Cardiac septum (tissue), 1 donor: ENCODE data around the gene KDM4C. TPM values are rescaled to one million over a fixed set of nuclear protein-coding genes. Genes with fewer than 3 reads are reported as not detected.
A peak's percentile ranks its signal among the peaks of the same experiment; 100 is the strongest.
"Not testable (repeated sequence)": the region's sequence is repeated elsewhere in the genome, so short reads cannot be mapped to it uniquely, and the experiment has no call there.

Experiments
- DNase-seq: peaks from one replicate; pipeline ENCODE4 v3.0.0-alpha.2; 2020; ENCODE audit warnings: low spot score
- intact Hi-C: fragments of 100-400 bp; cut with DNase I; formaldehyde crosslinking; loops from one replicate; pipeline ENCODE4 v1.14.0; 2022
- long read RNA-seq: library from polyadenylated mRNA; unstranded; transcript quantifications from one replicate; pipeline ENCODE4 v2.0.0, GENCODE V29; 2021
- total RNA-seq: library from RNA; stranded (reverse); fragmentation: NEBNext Ultra II Directional; extraction: Animal tissue kit (Norgen Biotek cat#: 25700); gene quantifications from one replicate; pipeline ENCODE4 v1.2.1, GENCODE V29; 2021
- donor health status: DM: no; HTN: no; CAD: no.

KDM4C gene
- 16.8 TPM for total RNA-seq
- long read RNA-seq, full-length matches to known transcripts = 4 of 19 reads
- long read RNA-seq, partial matches to known transcripts = 5 of 19 reads
- long read RNA-seq, other reads (novel, unspliced or antisense) = 10 of 19 reads

DNA sequence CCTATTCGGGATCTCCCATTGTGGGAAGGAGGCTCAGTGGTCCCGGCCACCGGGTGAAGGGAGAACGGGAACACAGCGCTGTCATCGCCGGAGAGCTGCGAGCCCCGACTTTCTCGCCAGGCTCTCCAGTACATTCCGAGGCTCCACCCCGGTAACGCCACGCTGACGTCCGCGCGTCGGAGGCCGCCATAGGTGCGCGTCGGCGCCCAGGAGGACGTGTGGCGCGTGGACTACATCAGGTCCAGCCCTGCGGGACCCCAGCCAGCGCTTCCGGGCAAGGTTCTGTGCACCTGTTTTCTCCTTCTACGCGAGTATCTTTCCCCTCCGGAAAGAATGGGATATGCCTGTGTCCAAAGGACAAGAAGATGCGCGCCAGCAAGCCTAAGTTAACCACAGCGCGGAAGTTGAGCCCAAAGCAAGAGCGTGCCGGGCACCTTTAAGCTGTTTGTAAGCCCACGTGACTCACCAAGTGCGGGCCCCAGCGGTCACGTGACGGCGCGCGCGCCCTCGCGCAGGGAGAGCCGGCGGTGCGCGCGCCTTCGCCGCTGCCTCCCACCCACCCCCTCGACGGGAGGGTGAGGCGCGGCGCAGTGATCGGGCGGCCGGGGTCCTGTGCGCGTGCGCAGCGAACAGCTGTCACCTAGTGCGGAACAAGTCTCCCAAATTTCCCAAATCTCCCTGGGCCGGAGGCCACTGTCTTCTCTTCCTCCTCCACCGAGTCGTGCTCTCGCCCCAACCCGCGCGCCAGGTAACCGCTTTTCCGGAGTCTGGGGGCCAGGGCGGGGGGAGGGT, at the start of gene KDM4C:
KDM4C (plus strand) TSS at position 518 of the 792 bp plus-strand sequence. CDS start 35,016 bp downstream, outside the sequence.
- DNase-seq = peak; percentile 96
- intact Hi-C loops = loop anchor here (2.0 kb wide), 2 partner anchors 53 to 75 kb away; no protein-coding TSS in a partner anchor

DNA sequence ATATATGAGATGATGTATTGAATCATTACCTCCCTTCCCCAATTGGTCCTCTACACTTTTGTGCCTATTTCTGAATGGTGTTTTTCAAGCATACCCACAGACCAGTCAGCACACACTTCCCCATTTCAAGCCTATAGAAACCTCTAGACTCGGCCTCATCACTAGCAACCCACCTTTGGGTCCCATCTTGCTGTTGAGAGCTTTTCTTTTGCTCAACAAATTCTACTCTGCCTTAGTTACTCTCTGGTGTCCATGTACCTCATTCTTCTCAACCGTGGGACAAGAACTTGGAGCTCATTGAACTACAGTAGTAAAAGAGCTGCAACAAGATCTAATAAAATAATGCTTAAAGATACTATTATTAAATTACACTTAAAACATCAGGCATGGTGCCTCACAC, 49.0 kb upstream of the KDM4C start:
- intact Hi-C loops = no loop called here
- DNase-seq = no peak

DNA sequence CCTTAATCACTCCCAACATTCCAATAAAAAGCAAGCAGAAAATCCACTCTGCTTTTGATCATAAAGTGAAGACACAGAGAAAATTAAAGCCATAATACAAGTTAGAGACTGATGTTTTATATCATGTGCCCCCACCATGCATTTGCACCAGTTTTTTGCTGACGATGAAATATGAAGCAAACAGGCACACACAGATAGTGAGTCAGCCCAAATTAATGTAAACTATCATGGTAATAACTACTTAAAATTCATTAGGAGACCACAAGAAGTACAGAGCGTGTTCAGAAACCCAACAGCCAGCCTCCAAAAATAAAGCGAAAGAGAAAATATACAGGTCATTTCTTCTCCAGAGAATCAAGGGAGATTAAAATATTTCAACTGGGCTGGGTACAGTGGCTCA, 46.4 kb upstream of the KDM4C start:
- DNase-seq = no peak
- intact Hi-C loops = no loop called here

DNA sequence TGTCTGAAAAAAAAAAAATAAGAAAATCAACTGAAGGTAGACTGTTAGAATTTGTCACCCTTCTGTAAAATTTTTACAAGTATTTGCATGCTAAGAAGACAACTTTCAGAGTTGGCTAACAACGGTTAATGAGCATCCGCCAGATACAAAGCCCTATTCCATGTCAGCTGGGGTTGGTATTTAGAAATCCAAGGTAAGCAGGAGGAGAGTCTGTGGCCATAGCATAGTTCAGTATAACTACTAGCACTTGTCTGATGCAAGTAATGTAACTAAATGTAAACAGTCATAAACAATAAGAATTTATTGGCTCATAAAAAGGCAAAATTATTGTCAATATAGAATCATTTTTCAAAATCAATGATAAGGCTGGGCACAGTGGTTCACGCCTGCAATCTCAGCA, 45.7 kb upstream of the KDM4C start:
- intact Hi-C loops = no loop called here
- no peak for DNase-seq

DNA sequence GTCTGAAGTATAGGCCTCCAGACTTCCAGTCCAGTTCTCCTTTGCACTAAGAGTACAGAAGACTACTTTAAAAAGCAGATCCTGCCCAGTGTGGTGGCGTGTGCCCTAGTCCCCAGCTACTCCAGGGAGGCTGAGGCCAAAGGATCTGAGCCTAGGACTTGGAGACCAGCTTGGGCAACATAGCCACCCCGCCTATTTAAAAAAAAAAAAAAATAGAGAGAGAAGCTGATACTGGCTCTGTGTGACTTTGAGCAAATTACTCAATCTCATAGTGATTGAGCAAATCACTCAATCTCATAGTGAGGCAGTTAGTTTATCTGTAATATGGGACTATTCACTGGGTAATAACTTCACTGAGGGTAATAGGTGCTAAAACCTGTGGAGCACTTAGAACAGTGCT, 43.6 kb upstream of the KDM4C start:
- intact Hi-C loops = no loop called here
- no peak for DNase-seq

DNA sequence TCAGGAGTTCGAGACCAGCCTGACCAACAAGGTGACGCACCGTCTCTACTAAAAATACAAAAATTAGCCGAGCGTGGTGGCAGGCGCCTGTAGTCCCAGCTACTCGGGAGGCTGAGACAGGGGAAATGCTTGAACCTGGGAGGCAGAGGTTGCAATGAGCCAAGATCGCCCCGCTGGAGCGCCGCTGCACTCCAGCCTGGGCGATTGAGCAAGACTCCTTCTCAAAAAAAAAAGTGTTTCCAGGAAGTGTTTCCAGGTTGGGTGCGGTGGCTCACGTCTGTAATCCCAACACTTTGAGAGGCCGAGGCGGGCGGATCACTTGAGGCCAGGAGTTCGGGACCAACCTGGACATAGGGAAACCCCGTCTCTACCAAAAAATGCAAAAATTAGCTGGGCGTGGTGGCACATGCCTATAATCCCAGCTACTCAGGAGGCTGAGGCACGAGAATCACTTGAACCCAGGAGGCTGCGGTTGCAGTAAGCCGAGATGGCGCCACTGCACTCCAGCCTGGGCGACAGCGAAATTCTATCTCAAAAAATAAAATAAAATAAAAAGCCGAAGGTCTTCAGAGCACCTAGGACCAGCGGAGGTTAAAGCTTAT, 42.5 kb upstream of the KDM4C start:
- intact Hi-C loops, DNase-seq: not testable (repeated sequence)

DNA sequence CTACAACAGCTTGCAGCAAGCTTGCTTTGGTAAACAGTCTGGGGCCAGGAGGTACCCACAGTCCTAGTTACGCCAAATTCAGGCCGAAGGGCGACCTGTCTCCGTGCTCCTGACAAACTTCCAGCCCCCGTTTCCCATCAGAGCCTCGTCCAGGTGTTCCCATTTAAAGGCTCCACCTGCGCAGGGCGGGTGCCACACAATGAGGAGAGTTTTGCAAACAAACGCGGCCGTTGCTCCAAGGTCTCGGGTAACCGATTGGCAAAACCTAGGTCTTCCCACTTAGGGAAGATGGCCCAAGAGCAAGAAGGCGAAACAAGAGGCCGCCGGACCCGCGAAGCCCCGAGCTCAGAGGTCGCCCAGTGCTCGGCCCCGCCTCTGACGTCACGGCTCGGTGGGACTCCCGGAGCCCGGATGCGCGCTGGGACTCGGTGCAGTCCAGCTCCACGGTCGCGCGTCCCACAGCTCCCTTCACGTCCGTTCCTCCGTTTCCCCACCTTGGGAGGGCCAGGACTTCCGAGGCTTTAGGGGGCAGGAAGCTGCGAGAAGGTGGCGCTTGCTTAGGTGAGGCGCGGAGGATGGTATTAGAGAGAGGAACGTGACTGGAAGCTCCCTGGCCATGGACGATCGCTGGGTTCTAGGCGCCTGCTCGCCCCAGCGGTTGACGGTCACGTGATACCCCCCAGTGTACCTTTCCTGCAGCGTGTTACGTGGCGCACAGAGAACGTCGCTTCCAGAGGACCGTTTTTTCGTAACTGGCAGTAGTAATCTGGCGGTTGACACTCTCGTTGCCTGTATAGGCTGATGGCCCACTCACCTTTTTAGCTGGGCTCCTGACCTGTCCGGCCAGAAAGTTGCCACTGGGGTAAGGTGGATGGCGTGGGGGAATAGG, 41.8 kb upstream of the KDM4C start:
- peak; percentile 79 for DNase-seq

DNA sequence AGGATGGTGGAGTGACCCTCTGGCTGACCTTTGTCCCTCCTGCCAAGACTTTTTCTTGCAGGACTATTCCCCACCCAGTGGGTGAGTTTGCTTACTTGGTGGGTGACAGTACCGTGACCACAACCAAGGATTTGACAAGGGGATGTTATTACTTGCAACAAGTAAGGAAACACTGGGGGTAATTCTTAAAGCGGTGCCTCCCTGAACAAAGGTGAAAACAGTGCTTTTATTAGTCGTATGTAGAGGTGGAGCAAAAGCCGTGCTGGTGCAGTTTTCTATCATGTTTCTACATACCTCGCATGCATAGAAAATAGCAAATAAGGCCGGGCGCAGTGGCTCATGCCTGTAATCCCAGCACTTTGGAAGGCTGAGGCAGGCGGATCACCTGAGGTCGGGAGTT, 41.0 kb upstream of the KDM4C start:
- DNase-seq = no peak
- intact Hi-C loops = no loop called here

More for the DNA sequence above, 41.8 kb upstream of the KDM4C start:
- intact Hi-C loops = no loop called here

DNA sequence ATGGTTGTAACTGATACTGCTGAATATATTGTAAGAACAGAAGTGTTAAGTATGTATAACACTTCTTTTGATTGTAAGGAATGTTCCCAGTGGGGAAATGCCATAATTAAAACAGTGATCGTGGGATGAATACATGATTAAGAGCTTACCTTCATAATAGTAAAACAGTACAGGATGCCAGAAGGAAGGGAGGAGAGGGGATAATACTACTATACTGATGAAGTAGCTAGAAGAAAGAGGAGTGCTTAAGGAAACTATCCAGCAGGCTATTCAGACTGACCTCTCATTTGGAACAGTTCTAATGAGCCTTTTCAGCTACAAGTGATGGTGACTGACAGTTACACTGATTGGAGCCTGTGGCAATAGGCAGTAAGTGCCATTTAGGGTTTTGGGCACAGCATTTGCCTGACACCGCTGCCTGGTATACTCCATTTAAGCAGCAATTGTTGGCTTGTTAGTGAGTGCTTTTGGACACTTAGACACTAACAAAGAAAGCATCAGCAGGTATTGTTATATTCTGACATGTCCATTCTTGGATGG, 33.8 kb upstream of the KDM4C start:
- intact Hi-C loops = no loop called here
- DNase-seq = no peak

DNA sequence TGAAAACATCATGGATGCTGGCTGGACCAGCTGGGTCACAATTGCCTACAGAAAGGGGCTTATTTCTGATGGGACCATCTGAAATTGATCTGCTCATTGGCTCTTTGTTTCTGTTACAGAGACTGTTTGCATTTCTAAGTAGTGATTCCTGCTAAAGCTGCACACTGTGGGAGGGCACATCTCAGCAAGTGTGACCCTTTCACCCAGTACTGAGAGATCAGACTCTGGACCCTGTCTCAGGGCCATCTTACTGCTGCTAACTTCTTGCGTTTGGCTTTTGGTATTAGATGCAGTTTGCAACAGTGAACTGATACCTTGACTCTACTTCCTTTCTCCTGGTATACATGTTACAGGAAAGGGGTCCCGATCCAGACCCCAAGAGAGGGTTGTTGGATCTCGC, 24.5 kb upstream of the KDM4C start:
- DNase-seq = no peak
- intact Hi-C loops = no loop called here

DNA sequence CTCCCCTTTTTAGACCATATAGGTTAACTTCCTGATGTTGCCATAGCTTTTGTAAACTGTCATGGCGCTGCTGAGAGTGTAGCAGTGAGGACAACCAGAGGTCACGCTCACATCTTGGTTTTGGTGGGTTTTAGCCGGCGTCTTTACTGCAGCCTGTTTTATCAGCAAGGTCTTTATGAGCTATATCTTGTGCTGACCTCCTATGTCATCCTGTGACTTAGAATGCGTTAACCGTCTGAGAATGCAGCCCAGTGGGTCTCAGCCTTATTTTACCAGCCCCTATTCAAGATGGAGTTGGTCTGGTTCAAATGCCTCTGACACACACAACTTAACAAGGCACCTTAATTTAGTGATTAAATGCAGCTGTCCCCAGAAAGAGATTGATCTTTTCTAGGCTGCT, 23.9 kb upstream of the KDM4C start:
- intact Hi-C loops = no loop called here
- no peak for DNase-seq

DNA sequence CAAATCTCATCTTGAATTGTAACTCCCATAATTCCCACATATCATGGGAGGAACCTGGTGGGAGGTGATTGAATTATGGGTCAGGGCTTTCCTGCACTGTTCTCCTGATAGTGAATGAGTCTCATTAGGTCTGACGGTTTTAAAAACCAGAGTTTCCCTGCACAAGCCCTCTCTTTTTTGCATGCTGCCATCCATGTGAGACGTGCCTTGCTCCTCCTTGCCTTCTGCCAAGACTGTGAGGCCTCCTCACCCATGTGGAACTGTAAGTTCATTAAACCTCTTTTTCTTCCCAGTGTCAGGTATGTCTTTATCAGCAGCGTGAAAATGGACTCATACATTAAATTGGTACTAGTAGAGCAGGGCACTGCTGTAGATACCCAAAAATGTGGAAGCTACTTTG, 22.4 kb upstream of the KDM4C start:
- intact Hi-C loops = loop anchor here (5.0 kb wide), 1 partner anchor 148 kb away; no protein-coding TSS in a partner anchor
- no peak for DNase-seq

DNA sequence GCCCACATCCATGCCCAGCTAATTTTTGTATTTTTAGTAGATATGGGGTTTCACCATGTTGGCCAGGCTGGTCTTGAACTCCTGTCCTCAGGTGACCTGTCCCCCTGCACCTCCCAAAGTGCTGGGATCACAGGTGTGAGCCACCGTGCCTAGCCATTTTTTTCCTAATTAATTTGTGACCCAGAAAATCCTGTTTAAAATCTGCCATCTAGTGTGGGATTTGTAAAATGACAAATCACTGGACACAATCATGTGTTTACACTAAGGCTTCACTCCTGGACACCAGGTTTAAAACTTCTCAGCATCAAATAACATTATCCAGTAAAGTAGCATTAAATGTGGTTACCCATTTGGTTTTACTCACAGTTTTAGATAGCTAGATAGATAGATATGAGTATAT, 18.6 kb upstream of the KDM4C start:
- no peak for DNase-seq
- intact Hi-C loops = loop anchor here (5.0 kb wide), 1 partner anchor 152 kb away; no protein-coding TSS in a partner anchor

DNA sequence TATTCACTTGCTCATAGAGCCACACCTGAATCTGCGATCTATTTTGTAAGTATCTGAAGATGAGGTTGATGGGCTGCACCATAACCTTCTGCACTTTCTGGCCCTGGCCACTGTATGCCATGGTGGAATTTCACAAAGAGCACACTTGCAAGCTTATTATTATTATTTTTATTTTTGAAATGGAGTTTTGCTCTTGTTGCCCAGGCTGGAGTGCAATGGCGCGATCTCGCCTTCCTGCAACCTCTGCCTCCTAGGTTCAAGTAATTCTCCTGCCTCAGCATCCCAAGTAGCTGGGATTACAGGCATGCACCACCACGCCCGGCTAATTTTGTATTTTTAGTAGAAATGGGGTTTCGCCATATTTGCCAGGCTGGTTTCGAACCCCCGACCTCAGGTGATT, 8.9 kb upstream of the KDM4C start:
- DNase-seq, intact Hi-C loops: not testable (repeated sequence)

DNA sequence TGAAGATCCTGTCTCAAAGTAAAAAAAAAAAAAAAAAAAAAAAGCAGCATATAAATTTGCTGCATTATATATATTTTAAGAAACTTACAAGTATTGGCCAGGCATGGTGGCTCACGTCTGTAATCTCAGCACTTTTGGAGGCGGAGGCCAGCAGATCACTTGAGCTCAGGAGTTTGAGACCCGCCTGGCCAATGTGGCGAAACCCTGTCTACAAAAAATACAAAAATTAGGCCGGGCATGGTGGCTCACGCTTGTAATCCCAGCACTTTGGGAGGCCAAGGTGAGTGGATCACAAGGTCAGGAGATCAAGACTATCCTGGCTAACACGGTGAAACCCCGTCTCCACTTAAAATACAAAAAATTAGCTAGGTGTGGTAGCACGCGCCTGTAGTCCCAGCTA, 2.9 kb upstream of the KDM4C start:
- intact Hi-C loops, DNase-seq: not testable (repeated sequence)

DNA sequence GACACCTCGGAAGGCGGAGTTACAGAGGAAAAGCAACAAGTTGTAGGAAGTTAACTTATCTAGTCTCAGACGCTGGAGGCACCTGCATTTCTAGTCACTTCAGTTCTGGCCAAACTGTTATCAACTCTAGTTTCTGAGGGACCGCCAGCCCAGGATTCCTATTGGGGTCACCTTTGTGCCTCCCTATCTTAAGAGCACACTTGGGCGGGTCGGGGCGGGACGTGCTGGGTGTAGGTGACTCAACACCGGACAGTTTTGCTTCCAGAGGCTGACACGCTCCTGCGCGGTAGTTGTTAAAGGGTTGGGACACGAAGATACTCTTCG, 679 bp upstream of the KDM4C start:
- intact Hi-C loops = loop anchor here (2.0 kb wide), 1 partner anchor 74 kb away; no protein-coding TSS in a partner anchor
- DNase-seq = no peak

DNA sequence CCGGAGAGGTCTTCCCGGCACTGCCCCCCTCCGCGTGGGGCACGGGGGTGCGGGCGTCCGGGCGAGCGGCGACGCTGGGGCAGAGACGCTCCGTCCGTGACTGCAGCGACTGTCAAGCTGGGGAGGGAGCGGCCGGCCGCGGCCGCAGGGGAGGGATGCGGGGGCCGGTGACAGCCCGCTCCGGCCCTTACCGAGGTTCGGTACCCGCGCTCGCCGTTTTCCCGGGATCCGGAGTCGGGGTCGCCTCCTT, 400 bp downstream of the KDM4C start:
- DNase-seq = no peak

DNA sequence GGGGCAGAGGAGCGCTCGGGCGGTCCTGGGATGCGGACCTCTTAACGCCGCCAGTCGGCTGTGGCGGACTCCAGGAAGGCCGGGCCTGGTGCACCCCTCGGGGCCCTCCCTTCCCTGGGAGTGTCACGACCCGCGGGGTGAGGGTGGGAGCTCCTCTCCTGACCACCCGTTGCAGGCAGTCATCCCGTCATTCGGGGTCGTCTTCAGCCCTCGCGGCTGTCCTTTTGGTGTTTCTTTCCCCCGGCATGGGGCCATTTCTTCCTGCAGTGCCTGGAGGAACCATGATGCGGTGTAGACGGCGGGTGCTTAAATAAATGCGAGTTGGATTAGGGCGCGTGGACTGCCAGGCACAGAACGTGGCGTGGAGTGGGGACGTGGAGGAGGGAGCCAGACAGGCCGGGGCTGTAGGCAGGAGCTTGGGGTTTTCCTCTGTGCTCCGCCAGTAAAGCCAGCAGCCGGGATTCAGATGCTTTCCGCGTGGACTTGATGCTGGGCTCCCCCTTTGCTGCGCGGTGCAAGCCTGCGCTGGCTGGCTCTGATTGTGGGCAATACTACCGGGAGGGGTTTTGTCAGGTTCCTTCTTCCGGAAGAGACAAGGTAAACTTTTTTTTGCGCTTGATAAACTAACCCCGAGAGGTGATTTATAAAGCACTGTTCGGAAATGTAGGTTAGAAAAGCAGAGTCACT, 868 bp downstream of the KDM4C start:
- peak; percentile 84 for DNase-seq
- intact Hi-C loops = loop anchor here (2.0 kb wide), 1 partner anchor 54 kb away; no protein-coding TSS in a partner anchor

More for the DNA sequence above, 400 bp downstream of the KDM4C start:
- intact Hi-C loops = loop anchor here (2.0 kb wide), 1 partner anchor 53 kb away; no protein-coding TSS in a partner anchor
